Measurements from ENCODE around the gene GNAQ.
"Not testable (repeated sequence)": the region's sequence is repeated elsewhere in the genome, so short reads cannot be mapped to it uniquely, and the experiment has no call there.

GNAQ gene

GRCh38 chr9:77872177-77872576, 159.4 kb downstream of the GNAQ start:
- no peak for DNase-seq

- no peak for DNase-seq
Observed at GRCh38 chr9:77871483-77871882, 160.1 kb downstream of the GNAQ start.

GRCh38 chr9:77866878-77867277, 164.7 kb downstream of the GNAQ start:
- DNase-seq, result no peak

GRCh38 chr9:77865385-77866047, 166.1 kb downstream of the GNAQ start:
- no peak for DNase-seq

GRCh38 chr9:77864211-77864889, 167.3 kb downstream of the GNAQ start:
- DNase-seq, result no peak

- DNase-seq, result not testable (repeated sequence)
Observed at GRCh38 chr9:77863638-77864037, 168.0 kb downstream of the GNAQ start.

GRCh38 chr9:77860953-77861352, 170.7 kb downstream of the GNAQ start:
- not testable (repeated sequence) for DNase-seq

GRCh38 chr9:77857513-77858259, 173.9 kb downstream of the GNAQ start:
- no peak for DNase-seq

- no peak for DNase-seq
Observed at GRCh38 chr9:77856615-77857014, 175.0 kb downstream of the GNAQ start.

- no peak for DNase-seq
Observed at GRCh38 chr9:77854916-77855311, 176.7 kb downstream of the GNAQ start.

- DNase-seq, result no peak
Observed at GRCh38 chr9:77854258-77854915, 177.2 kb downstream of the GNAQ start.

GRCh38 chr9:77853716-77854115, 177.9 kb downstream of the GNAQ start:
- DNase-seq, result no peak

- peak in 1 of 3 experiments; percentile 46 for DNase-seq
Observed at GRCh38 chr9:77851882-77852595, 179.6 kb downstream of the GNAQ start.

- no peak for DNase-seq
Observed at GRCh38 chr9:77848897-77849296, 182.7 kb downstream of the GNAQ start.

GRCh38 chr9:77848404-77848803, 183.2 kb downstream of the GNAQ start:
- no peak for DNase-seq

GRCh38 chr9:77847626-77848025, 184.0 kb downstream of the GNAQ start:
- no peak for DNase-seq

- no peak for DNase-seq
Observed at GRCh38 chr9:77847059-77847499, 184.5 kb downstream of the GNAQ start.

GRCh38 chr9:77844415-77844814, 187.2 kb downstream of the GNAQ start:
- DNase-seq, result no peak

GRCh38 chr9:77843871-77844155, 187.8 kb downstream of the GNAQ start:
- DNase-seq, result peak in 1 of 3 experiments; percentile 11

- peak in 1 of 3 experiments; percentile 27 for DNase-seq
Observed at GRCh38 chr9:77843076-77843870, 188.3 kb downstream of the GNAQ start.

GRCh38 chr9:77841739-77842386, 189.7 kb downstream of the GNAQ start:
- DNase-seq, result peak in 1 of 3 experiments; percentile 64

Data from NCI-H1417 (cell line).